ENCODE data around the gene HIBCH. TPM values are rescaled to one million over a fixed set of nuclear protein-coding genes. Genes with fewer than 3 reads are reported as not detected.

Gene HIBCH
- total and polyA plus RNA-seq, 2 of the 13 experiments (the other 11 are each of a cell fraction or from before 2014, with no cell fraction given) = 18.8 to 49.5 TPM

DNA sequence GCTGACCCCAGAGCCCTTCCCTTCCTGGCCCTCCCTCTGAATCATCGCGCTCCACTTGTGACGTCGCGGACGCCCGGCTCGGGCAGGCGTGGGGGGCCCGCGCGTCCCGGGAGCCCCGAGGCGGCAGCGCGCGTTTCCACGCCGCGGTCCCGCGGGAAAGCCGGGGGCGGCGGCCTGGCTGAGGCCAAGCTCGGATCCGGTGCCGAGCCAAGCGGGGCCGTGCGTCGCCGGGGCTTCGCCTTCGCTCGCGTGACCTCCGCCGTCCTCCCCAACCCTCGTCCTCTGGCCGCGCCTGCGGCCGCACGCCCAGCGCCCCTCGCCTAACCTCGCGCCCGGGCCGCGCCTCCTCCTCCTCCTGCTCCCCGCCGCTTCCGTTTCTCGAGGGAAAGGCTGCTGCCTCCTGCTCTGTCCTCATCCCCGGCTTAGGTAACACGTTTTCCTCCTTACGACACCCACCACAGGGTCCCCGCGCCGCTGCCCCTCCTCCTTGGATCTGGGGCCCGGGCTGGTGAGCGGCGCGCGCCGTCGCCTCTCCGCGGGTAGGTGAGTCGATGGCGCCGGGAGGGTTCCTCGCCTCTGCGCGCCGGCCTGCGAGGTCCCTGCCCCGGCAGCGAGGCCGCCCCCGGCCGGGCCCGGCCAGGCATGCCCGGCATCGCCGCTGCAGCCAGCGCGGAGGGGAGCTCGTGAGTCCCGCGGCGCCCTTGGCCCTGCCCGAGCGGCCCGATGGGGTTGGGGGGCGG, 24.1 kb upstream of the HIBCH start, which contains the start of gene INPP1 (continued):
- TF ChIP-seq, protein P1, sequence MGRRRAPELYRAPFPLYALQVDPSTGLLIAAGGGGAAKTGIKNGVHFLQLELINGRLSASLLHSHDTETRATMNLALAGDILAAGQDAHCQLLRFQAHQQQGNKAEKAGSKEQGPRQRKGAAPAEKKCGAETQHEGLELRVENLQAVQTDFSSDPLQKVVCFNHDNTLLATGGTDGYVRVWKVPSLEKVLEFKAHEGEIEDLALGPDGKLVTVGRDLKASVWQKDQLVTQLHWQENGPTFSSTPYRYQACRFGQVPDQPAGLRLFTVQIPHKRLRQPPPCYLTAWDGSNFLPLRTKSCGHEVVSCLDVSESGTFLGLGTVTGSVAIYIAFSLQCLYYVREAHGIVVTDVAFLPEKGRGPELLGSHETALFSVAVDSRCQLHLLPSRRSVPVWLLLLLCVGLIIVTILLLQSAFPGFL (CRISPR knock-in tag; IDR thresholded peaks at IDR 0.05) = no peak
- 0 out of 2 replicates have a peak, but pooled peaks have one; percentile 12 for TF ChIP-seq RXRA (CRISPR knock-in tag; IDR thresholded peaks at IDR 0.05)
- TF ChIP-seq ZNF407 (CRISPR knock-in tag; IDR thresholded peaks at IDR 0.05; ENCODE audit: not compliant biosample characterization) = peak; percentile 87
- peak; percentile 64; the same call in 1 of the 2 replicates for TF ChIP-seq ZNF570 (CRISPR knock-in tag; IDR thresholded peaks at IDR 0.05; ENCODE audit: borderline replicate concordance)
- TF ChIP-seq ZXDC (CRISPR knock-in tag; IDR thresholded peaks at IDR 0.05) = peak; percentile 90
- peak; percentile 93 for TF ChIP-seq FLYWCH1 (CRISPR knock-in tag; IDR thresholded peaks at IDR 0.05)
- TF ChIP-seq EZH2 (conservative IDR thresholded peaks at IDR 0.05; ENCODE audit: low read depth, low read length) = no peak
- TF ChIP-seq, protein P2, sequence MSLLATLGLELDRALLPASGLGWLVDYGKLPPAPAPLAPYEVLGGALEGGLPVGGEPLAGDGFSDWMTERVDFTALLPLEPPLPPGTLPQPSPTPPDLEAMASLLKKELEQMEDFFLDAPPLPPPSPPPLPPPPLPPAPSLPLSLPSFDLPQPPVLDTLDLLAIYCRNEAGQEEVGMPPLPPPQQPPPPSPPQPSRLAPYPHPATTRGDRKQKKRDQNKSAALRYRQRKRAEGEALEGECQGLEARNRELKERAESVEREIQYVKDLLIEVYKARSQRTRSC (CRISPR knock-in tag; IDR thresholded peaks at IDR 0.05; ENCODE audit: low read depth) = peak; percentile 59; the same call in 1 of the 2 replicates
- peak; percentile 53 for TF ChIP-seq BRD4 (CRISPR knock-in tag; IDR thresholded peaks at IDR 0.05)
